ENCODE measurements around the gene E2F8.

DNA sequence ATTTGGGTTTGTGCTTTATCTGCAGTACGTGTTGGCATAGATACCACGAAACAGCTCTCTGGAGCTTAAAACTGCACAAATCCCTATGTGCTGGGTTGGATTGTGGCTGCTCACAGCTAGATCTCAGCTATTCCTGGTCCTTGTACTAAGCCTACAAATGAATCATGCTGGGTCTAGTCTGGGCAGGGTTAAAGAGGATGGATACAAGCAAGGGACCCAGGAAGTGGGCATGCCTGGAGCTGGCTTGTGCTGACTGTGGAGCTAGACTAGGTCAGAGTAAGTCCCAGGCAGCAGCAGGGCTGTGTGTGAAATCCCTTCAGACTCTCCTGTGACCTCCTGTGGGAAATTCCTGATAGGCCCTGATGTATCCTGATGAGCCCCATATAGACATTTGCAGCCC is 3.9 kb upstream of the E2F8 start:
- no peak for TF ChIP-seq EZH2 (IDR thresholded peaks at IDR 0.05)
- no peak for TF ChIP-seq POLR2AphosphoS5 (IDR thresholded peaks at IDR 0.05; ENCODE audit: borderline replicate concordance, low read depth, low read length)
